GM23248 (cell line): ENCODE results near the gene C11orf68.

ENCODE experiments used
- EZH2 ChIP-seq: fragments of 200-600 bp; sonication (generic); IDR thresholded peaks from 2 replicates; pipeline ENCODE4 v1.6.1; 2018; ENCODE audit warnings: antibody characterized with exemption, mild to moderate bottlenecking; ENCODE audit not compliant: insufficient read depth, poor library complexity, severe bottlenecking
- EZH2phosphoT487 ChIP-seq: fragments of 200-600 bp; sonication (generic); IDR thresholded peaks from 2 replicates; pipeline ENCODE4 v1.6.1; 2018; ENCODE audit warnings: antibody characterized with exemption, moderate library complexity, mild to moderate bottlenecking, low read depth; ENCODE audit not compliant: insufficient read depth

GRCh38 chr11:65868907-65869306, 50.0 kb downstream of the C11orf68 start:
- TF ChIP-seq EZH2phosphoT487 (no peak), EZH2 (no peak)
